Central memory CD4-positive, alpha-beta T cell (primary cell): ENCODE measurements around the gene PRKAR1B.

Experiments
- DNase-seq: peaks from one replicate; pipeline ENCODE4 v3.0.0; 2022

PRKAR1B gene

GRCh38 chr7:516606-517456 lies 210.2 kb downstream of the PRKAR1B start:
- no peak for DNase-seq

DNA sequence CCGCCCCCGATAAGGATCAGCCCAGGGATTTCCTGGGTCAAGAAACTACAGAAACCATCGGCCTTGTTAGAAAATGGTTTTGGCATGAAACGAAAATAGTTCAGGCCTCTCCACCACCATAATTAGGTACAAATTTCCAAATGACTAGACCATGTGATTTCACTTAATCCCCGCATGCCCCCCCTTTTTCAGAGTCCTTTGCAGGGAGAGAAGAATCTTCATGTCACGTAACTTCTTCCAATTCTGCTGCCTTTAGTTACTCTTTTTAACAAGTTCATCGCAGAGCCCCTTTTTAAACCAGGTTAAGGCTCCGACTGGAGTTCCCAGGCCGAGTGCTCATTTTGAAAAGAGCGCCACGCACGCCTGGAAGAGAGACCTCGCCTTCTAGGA lies 210.9 kb downstream of the PRKAR1B start:
- no peak for DNase-seq

- DNase-seq: no peak
Observed at GRCh38 chr7:515628-516027, 211.5 kb downstream of the PRKAR1B start.

DNA sequence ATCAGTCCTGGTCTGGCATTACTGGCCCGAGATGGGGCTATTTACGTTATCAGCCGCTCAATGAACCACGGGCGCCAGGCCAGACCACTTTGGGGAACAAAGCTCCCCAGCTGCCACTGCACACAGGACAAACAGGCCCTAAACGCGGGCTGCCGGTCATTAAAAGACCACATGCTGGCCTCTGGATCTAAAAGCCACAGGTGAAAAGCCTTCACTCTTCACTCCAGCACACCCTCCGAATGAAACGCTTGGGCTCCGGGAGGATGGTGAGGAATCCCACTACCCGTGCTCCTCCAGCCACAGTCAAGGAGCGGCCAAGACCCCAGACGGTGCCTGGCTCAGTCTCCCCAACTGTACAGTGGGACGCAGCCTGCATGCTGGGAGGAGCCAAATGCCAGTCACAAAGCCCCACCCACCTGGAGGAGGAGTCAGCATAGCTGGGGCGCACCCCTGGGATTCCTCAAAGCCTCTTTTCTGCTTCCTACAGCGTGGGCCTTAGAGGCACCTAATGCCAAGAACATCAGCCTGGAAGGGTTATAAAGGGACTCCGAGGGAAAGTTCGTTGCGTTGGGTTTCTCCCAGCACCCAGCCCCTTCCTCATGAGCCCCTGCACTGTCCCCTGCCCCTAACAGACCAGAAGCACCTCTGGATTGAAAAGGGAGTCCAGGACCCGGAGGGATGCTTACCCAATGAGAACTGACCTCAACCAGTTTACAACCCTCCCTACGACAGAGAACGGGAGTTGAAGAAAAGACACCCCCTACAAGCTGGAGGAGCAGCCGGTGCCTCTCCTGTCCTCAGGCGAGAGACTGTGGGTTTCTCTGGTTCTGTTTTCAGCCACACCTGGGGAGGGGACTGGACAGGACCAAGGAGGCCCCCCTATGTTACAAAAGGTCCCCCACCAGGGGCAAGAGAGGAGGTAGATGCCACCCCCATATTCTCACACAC lies 212.2 kb downstream of the PRKAR1B start:
- no peak for DNase-seq

GRCh38 chr7:514242-514641 lies 212.8 kb downstream of the PRKAR1B start:
- no peak for DNase-seq

- no peak for DNase-seq
Observed at GRCh38 chr7:513521-514166, 213.4 kb downstream of the PRKAR1B start.

DNA sequence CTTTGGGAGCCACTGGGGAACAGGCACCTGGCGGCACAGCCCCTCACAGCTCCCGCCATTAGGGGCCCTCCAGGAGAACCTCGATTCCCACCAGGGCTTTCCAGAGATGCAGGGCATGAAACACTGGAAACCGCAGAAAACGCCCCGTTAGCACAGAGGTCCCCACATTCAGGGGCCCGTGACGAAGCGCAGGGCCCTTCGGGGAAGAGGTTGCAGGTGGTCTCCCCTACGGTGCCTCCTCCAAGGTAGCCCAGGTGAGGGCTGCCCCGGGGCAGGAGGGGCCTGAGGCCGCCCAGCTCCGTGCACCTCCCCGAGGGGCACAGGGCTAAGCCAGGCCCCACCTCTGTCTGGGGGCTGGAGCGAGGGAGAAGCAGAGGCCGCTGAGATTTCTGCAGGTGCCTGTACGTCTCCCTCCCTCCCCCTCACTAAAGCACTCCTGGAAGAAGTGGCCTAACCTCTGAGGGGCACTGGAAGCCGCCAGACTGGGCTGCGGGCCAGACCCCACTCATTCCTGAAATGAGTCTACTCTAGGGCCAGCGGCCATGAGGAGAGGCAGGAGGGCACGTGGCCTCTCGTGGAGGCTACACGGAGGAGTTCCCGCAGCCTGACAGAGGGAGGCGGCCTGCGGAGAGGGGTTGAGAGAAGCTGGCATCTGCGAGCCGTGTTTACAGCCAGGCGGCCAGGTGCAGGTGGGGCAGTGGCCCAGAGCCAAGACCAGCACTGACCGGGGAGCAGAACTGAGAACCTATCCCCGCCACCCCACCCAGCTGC lies 214.4 kb downstream of the PRKAR1B start:
- no peak for DNase-seq

DNA sequence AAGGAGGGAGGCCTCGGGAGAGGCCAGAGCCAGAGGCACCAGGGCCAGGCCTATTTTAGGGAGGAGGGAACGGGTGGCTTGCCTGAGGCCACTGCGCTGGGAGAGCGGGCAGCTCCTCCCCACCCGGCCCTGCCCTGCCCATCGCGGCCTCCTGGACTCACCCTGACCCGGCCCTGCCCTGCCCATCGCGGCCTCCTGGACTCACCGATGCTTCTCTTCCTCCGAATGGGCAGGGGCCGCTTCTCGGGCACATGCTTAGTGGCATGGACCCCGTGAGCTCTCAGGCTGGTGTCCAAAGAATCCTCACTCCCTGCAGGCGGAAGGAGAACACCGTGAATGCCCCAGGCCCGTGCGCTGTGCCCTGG lies 215.0 kb downstream of the PRKAR1B start:
- no peak for DNase-seq

GRCh38 chr7:511476-512145 lies 215.5 kb downstream of the PRKAR1B start:
- no peak for DNase-seq

GRCh38 chr7:510782-511281 lies 216.2 kb downstream of the PRKAR1B start:
- no peak for DNase-seq

- DNase-seq: no peak
Observed at GRCh38 chr7:510131-510481, 217.0 kb downstream of the PRKAR1B start.

GRCh38 chr7:509426-510130 lies 217.5 kb downstream of the PRKAR1B start:
- DNase-seq: no peak

- DNase-seq: no peak
Observed at GRCh38 chr7:508461-509170, 218.5 kb downstream of the PRKAR1B start.

DNA sequence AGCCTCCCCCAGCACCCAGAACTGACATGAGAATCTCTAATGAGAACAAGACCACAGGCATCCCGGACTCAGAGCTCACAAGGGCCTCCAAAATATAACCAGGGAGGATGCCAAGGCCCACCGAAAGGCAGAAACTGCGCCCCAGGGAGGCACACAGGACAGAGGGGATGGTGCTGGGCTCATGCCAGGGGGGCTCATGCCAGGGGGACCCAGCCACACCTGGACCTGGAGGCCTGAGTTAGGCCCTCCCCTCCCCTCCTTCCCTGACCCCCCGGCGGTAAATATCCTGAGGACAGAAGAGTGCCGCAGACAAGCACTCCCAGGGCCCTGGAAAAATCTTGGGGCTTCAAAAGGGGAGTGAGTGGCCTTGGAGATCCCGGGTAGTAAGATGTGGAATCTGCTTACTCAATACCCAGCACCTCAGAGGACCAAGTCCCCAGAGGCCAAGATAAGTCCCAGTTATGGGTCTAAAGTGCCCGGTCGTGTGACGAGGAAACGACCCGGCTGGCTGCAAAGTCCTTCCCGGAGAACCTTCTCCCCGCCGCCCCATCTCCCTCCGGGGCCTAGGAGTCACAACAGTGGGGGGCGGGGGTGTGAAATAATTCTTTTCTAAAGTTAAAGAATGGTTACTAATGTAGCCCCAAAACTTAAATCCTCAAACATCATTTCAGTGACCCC lies 219.3 kb downstream of the PRKAR1B start:
- DNase-seq: no peak

GRCh38 chr7:506921-507622 lies 220.0 kb downstream of the PRKAR1B start:
- no peak for DNase-seq

GRCh38 chr7:506391-506831 lies 220.7 kb downstream of the PRKAR1B start:
- DNase-seq: no peak

DNA sequence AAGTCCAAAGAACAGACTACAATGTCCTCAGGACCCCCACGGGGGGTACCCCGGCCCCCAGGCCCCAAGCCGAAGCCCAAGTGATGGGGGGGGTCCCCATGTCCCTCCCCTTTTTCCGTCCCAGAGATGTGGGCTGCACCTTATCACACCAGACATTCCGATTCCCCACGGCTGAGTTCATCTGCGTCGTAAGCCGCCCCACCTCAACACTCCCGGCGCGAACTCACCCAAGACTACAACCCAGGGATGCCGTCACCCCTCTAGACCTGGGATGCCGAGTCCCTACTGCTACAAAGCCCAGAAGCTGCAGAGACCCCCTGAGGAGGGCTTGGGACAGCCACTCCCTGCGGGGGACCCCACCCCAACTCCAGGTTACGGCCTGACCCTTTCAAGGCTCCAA lies 221.9 kb downstream of the PRKAR1B start:
- no peak for DNase-seq

- no peak for DNase-seq
Observed at GRCh38 chr7:504221-505111, 222.6 kb downstream of the PRKAR1B start.
